NCI-H524 treated with DMSO at 0.1 percent for 48 hours (cell line): ENCODE measurements around the gene ARL3.
"Not testable (repeated sequence)": the region's sequence is repeated elsewhere in the genome, so short reads cannot be mapped to it uniquely, and the experiment has no call there.

Experiments used
- DNase-seq: peaks from one replicate; lab custom pipeline; 2025; lab: John Stamatoyannopoulos, UW

ARL3 gene

DNA sequence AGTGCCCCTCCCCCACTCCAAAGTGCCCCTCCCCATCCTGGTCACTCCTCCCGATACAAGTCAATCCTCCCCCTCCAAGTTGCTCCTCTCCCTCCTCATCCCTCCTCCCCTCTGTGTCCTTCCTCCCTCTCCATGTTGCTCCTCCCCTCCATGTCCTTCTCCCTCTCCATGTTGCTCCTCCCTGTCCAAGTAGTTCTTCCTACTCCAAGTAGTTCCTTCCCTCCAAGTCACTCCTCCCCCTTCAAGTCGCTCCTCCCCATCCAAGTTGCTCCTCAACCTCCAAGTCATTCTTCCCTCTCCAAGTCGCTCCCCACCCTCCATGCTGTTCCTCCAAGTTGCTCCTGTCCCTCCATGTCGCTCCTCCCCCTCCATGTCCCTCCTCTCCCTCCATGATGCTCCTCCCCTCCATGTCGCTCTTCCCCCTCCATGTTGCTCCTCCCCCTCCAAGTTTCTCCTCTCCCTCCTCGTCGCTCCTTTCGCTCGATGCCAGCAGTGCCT lies 20.9 kb upstream of the ARL3 start:
- DNase-seq, result no peak

DNA sequence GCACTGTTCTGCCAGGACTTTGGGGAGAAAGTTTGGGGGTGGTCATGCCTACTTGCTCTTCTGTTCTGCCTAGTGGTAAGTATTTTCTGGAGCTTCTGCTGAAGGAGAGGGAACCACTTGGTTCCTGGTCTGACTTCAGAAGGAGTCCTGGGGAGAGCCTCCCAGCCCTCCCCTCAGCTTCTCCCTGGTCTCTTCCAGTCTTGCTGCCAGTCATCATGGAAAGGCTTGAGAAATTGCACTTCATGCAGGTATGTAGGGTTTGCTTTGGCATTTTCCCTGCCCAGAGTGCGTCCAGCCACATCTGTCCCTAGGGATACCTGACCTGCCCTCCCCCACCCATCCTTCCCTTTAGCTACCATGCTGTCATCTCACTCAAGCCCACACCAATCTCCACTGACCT lies 18.5 kb upstream of the ARL3 start:
- DNase-seq, result no peak

DNA sequence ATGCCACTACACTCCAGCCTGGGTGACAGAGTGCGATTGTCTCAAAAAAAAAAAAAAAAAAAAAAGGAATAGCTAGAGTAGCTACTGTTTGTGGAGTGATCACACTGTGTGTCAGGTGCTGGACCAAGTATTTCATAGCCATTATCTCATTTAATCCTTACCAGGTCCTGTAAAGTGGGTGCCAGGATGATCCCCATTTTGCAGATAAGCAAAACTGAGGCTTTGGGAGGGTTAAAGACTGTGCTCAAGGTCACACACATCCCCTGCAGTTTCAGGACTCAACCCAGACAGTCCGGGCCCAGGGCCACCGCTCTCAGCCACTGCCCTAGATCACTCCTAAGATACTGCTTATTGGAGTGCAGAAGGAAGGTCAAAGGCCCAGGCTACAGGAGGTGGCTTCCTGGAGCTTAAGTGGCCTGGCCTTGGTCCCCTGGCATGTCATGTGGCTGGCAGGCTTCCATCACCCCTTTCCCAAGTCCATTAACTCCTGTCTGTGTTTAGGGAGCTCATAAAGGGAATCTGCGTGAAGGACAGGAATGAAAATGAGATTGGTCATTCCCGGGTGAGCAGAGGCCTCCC lies 17.1 kb upstream of the ARL3 start:
- DNase-seq, result no peak

DNA sequence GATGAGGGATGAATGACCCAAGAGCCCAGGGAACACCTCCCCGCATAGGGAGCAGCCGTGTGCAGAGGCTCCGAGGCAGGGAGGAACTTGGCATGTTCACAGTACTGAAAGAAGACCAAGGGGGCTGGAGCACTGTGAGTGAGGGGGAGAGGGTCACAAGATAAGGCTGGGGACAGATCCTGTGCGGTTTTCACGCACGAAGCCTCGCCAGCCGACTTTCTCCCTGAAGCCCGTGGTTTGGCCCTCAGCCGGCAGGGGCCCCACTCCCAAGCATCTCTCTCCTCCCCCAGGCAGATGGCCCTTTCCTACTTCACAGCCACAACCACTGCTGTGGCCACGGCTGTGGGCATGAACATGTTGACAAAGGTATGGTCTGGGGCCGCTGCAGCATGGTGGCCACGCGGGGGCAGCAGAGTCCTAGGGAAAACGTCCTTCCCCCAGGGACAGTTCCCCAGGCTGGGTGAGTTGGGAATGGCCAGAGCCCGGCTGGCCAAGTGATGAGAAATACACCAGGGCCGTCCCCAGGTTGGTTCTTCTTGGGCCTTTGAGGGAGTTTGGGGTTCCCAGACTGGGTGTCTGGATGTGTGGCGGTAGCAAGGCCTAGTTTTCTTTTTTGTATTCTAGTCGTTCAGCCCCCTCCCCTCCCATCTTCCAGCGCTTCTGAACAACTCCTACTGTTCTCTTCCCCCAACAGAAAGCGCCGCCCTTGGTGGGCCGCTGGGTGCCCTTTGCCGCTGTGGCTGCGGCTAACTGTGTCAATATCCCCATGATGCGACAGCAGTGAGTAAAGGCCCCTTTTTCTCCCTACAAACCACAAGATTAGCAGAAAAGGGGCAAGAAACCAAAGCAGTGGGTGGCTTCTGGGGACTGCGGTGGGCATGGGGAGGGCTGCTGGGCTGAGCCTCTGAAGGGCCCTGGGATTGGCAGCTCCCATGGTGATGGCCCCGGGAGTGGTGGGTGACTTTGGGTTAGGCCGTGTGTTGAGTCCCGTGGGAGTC lies 15.1 kb upstream of the ARL3 start:
- peak; percentile 6 for DNase-seq

DNA sequence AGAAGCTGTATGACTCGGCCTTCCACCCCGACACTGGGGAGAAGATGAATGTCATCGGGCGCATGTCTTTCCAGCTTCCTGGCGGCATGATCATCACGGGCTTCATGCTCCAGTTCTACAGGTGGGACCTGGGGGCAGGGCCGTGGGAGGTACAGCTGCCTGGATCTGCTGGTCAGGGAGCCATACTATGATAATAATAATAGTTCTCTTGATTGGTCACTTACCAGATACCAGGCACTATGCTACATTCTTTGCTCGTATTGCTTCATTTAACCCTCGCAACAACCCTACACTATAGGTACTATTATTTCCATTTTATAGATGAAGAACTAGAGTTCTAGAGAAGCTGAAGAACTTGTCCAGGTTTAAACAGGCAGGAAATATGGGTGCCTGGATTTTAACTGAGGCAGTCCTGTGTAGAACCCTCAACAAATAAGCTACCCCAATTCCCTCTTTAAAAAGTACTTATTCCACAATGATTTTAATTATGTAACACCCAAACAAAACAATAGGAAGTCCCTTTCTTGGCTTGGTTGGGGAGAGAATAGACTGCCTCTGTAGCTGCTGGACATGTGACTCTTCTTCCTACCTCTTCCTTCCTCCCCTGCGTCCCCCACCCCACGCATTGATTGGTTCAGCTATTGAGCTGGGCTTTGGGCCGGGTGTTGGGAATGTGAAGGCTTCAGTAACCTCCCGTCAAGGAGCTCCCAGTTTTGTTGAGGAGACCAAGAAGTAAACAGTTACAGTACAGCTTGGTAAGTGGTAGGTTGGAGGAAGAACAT lies 13.0 kb upstream of the ARL3 start:
- DNase-seq, result no peak

DNA sequence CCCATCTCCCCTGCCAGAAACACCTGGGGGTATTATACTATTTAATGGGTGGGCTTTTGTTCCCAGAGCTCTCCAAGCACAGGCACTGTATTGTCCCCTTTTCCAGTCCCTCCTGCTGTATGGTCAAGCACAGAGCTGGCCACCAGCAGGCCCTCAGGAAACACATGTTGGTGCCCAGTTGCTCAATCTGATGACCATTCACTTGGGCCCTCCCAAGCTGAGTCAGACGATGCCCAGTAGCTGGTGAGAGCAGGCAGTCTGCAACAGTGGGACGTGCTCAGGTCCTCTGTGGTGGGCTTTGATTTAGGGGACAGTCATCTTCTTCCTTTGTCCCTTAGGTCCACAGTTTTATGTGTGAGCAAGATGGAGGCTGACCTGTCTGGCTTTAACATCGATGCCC lies 12.1 kb upstream of the ARL3 start:
- no peak for DNase-seq

DNA sequence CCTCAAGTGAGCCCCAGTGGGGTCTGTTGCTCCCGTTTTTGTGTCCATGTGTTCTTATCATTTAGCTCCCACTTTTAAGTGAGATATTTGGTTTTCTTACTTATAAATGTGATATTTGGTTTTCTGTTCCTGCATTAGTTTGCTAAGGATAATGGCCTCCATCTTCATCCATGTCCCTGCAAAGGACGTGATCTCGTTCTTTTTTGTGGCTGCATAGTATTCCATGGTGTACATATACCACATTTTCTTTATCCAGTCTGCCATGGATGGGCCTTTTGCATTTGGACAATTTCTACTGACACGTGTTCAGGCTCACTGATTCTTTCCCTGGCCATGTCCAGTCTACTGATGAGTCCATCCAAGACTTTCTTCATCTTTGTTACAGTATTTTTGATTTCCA lies 9.8 kb upstream of the ARL3 start:
- DNase-seq, result no peak

DNA sequence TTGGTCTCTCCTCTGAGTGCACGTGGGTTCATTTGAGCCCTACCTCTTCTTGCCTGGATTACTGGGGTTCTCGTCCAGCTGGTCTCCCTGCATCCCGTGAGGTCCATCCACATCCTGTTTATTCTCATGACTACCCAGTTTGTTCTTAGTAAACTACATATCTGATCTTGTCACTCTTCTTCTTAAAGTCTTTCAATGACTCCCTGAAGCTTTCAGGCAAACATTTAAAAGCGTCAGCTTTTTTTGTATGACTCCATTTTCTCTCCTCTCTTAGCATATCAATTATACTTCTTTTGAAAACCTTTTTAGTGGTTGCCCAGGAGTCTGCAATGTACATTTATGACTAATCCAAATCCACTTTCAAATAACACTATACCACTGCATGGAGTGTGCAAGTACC lies 7.8 kb upstream of the ARL3 start:
- no peak for DNase-seq

DNA sequence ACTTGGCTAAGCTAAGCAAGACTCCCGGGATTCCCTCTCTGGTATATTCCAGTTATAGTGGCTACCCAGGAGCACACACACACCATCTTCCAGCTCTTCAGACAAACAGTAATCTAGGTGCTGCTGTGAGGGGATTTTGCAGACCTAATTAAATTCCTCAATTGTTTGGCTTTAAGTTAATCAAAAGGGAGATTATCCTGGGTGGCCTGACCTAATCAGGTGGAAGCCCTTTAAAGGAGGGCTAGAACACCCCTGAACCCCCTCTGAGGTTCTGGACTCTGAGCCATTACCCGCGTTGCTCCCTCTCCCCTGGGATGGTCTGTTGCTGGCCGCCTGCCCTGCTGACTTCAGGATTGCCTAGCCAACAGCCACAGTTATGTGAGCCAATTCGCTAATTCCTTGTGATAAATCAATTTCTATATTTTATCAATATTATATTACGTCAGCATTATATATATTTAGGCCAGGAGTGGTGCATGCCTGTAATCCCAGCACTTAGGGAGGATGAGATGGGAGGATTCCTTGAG lies 6.6 kb upstream of the ARL3 start:
- DNase-seq, result no peak

DNA sequence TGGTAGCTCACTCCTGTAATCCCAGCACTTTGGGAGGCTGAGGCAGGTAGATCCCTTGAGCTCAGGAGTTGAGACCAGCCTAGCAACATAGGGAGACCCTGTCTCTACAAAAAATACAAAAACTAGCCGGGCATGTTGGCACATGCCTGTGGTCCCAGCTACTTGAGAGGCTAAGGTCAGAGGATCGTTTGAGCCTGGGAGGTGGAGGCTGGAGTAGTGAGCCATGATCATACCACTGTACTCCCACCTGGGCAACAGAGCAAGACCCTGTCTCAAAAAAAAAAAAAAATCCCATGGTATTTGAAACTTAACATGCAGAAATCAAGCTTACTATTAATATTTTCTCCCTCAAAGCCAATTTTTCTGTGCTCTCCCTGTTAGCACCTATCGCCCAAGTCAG lies 6.1 kb upstream of the ARL3 start:
- DNase-seq, result no peak

DNA sequence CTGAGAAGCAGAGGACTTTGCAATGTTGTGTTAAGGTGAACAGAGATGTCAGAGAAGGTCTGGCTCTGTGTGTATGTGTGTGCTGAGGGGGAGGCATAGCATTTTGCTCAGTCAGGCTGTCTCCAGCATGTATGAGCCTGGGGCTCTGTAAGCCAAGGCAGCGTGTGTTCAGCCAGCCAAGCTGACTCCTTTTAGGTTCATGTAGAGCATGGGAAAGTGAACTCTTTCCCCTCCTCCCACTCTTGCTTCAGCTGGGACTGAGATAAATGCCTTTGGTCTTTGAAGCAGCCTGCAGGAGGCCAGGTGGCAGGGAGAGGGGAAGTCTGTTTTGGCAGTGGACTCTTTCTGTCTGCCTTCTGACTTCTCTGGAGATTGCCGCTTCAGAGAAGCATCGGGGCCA lies 4.0 kb upstream of the ARL3 start:
- DNase-seq, result no peak

DNA sequence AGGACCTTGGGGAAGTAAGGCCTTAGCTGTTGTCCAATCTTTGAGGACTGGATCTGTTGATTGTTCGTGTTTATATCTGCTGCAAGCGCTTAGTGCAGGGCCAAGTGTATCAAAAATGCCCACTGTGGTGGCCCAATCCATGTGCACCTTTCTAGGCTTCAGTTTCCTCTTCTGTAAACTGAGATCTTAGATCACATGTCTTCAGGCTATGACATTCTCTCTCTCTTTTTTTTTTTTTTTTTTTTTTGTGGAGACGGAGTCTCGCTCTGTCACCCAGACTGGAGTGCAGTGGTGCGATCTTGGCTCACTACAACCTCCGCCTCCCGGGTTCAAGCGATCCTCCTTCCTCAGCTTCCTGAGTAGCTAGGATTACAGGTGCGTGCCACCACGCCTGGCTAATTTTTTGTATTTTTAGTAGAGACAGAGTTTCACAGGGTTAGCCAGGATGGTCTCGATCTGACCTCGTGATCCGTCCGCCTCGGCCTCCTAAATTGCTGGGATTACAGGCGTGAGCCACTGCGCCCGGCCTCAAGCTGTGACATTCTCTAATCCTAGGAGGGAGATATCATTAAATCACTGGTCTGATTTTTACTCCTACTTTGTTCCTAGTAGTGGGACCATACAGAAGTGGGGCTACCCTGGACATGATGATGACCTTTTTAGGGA lies 2.8 kb upstream of the ARL3 start:
- not testable (repeated sequence) for DNase-seq

DNA sequence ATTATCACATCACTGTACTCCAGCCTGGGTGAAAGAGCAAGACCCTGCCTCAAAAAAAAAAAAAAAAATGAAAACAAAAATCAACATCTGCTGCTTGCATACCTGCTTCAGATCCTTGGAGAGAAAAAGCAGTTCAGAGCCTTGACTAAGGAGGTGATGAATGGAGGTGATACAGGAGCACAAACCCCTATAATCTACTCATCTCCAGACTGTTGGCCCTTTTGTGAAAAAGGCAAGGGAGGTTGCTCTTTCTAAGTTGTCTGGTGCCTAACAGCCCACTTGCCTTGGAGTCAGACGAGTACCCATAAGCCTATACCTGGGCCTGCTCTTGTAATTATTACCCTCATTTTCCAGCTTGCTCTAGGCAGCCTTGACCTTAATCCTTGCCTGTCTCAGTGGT lies 1.7 kb upstream of the ARL3 start:
- DNase-seq, result no peak

DNA sequence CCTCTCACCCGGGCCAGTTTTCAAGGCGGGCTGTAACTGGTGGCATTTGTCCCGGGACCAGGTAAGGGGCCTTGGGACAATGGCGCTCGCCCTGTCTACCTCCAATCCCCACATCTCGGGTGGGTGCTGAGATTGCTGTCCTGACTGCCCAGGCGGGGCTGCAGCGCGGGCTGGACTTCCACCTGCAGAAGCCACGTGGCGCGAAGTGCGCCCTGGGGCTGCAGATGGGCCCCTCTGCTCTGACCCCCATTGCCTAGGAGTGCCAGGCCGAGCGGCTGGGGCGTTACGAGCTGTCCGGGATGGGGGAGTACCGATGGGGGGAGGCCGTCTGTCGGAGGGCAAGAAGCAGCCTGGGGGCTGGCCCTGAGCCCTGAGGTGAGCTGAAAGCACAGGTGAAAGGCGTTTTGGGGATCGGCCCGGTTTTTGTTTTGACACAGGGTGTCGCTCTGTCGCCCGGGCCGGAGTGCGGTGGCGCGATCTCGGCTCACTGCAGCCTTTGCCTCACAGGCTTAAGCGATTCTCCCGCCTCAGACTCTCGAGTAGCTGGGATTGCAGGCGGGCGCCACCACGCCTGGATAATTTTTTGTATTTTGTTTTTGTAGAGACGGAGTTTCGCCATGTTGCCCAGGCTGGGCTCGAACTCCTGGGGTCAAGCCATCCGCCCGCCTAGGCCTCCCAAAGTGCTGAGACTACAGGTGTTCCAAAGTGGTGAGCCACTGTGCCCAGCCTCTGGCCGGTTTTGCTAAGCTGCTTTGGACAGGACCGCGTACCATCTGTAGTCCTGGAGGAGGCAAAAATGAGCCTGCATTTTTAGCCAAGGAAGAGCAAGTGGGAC lies 641 bp upstream of the ARL3 start, which contains the start of gene SFXN2:
TSS of gene SFXN2 (plus strand) at position 16 of the 835 bp plus-strand sequence. CDS start 12,001 bp downstream, outside the sequence.
- no peak for DNase-seq

DNA sequence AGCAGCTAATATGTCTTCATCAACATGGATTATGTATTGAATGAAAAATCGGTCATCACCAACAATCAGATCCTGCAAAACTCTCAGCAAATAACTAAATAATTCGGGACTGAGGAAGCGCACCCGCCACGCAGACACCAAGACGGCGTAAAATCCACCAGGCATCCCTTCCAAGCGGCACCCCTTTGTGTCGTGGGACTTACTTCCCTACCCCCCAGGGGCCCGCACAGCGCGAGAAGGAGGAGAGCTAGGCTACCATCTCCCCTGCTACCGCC lies 721 bp downstream of the ARL3 start:
- no peak for DNase-seq

DNA sequence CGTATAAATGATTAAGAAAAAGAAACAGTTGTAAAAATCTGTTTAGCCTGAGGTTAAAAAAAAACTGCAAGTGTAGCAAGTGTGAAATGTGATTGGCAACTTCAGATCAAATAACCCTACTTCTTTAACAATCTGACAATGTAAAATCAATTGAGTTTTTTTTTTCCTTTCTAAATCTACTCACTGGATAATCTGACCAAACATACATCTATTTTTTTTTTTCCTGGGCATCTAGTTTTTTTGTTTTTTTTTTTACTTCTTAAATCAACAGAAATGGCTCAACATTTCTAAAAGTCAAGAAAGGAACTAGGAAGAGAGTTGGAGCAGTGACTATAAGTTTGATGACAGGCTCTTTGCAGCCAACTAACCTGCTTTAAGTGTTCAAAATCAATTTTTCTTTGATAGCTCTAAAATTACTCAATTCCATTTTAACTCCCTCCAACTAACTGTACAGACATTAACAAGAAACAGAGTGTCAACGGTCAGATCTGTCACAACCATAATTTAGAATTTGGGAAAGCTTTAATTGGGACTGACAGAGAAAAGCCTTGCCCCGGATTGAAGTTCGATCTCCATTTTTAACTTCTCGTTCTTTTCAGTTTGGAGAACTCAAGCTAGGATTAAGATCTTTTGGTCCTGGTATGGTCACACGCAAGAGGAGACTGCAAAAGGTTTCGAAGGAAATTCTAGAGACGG lies 1.2 kb downstream of the ARL3 start:
- DNase-seq, result no peak

DNA sequence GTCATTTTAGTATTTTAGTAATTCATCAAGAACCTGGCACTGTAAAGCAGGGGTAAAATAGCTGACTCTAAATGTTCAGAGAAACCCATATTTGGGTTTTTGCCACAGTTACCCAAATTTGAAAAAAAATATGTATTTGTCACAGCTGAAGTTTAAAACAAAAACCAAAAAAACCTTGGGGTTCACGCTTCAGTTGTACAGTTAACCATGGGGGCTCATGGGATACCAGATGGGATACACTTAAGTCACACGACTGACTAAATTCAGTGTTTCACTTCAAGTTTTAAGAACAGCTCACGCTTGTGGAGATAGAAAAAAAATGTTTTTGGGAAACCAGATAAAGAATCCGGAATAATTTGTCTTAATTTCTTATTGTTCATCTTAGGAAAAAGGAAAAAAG lies 2.1 kb downstream of the ARL3 start:
- no peak for DNase-seq

DNA sequence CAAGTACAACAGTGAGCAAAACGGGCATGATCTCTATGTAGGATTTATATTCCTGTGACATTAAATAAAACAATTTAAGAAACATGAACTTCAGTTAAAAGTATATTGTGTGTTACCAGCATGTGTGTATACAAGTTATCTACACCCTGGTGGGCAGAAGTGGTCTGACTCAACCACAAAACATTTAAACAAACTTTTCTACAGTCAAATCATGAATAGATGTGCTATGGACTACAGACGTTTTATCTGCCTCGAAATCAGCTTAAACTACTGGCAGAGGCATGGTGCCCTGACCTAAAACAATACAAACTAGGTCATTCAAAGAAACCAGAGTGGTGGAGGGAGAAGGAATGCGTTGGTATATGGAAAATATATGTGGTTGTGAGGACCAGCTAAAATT lies 3.6 kb downstream of the ARL3 start:
- no peak for DNase-seq

DNA sequence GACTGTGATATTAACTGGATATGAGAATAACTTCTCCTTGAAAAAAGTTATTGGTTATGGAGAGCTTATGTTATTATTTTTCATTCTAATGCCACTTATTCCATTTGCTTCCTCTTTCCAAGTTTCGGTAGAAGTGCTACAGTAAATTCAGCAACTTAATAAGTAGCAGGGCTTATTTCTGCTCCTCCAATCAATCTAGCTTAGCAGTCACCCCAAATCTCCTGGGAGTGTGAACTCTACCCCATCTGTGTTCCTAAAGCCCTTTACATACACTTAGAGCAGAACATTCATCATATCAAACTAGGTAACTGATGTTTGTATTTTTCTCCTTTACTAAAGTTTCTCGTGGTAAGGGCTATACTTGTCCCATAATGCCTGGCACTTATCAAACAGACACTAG lies 8.7 kb downstream of the ARL3 start:
- DNase-seq, result no peak

DNA sequence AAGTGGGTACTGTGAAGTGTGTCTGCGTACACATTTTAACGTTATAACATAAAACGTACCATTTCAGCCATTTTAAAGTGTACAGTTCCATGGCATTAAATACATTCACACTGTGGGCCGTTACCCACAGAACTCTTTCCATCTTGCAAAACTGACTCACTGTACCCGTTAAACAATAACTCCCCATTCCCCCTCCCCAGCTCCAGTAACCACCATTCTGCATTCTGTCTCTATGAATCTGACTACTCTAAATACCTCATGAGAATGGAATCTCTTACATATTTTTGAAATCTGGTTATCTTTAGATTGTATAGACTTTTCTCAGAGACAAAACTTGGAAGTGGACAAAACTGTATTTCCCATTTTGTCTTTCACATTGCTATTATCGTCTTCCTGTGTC lies 9.3 kb downstream of the ARL3 start:
- no peak for DNase-seq
